ENCODE data around the gene TTLL10. TPM values are rescaled to one million over a fixed set of nuclear protein-coding genes. Genes with fewer than 3 reads are reported as not detected.

Gene TTLL10
- total and polyA plus RNA-seq, 2 of the 8 experiments (the other 6 are each of a cell fraction or from before 2014, with no cell fraction given) = 1.1 to 1.7 TPM

GRCh38 chr1:1240822-1241587 is 67.3 kb downstream of the TTLL10 start:
- H3K4me1 ChIP-seq (replicated peaks in 1 of 4; ENCODE audit: control insufficient read depth in 3 of 4, insufficient read depth in 4 of 4, low read length in 3 of 4) = peaks cover 0 to 6% (median 4%) of the 10 kb centered on the region in 4 experiments; a peak in 5 of 7 replicates
- H2BK5ac ChIP-seq (ENCODE audit: low read depth, low read length) = no peak overlapping the region
- H2BK12ac ChIP-seq (ENCODE audit: low read depth, low read length) = no peak overlapping the region
- DNase-seq (ENCODE audit: low read depth in 1 of 2, low spot score in 2 of 2) (no peak), FAIRE-seq (no peak)
- H3K36me3 ChIP-seq (ENCODE audit: control insufficient read depth in 2 of 4, insufficient read depth in 4 of 4, low read length in 3 of 4) = no peaks in the 10 kb centered on the region
- ChIA-PET POLR2A (ENCODE audit: partially characterized antibody) (interaction anchor here (0.6 to 2.4 kb wide), 5 partner anchors 10 to 910 kb away, joined by 3 to 12 read pairs (median 3); partner anchors contain the start of genes B3GALT6 and SDF4), CTCF (ENCODE audit: partially characterized antibody) (interaction anchor here (0.6 to 1.2 kb wide), 6 partner anchors 14 to 274 kb away, joined by 3 to 4 read pairs (median 4); partner anchors contain the start of gene PLEKHN1)
- no peak overlapping the region for H4K8ac ChIP-seq (ENCODE audit: extremely low read depth, insufficient read depth, low read length)
- H3K4me3 ChIP-seq (ENCODE audit: extremely low read depth in 1 of 4, insufficient read depth in 2 of 4, low read depth in 3 of 4, low read length in 4 of 4) = no peak overlapping the region
- no peak overlapping the region for H2BK20ac ChIP-seq (ENCODE audit: low read length)
- H3K27me3 ChIP-seq (replicated peaks in 1 of 4; ENCODE audit: control insufficient read depth in 3 of 4, extremely low read depth in 1 of 4, insufficient read depth in 3 of 4, low read length in 3 of 4) = peaks cover 0 to 5% (median 2%) of the 10 kb centered on the region in 4 experiments; a peak in 5 of 7 replicates
- peaks cover 2 to 7% of the 10 kb centered on the region in 2 experiments for H4K20me1 ChIP-seq (replicated peaks in 1 of 2; ENCODE audit: control insufficient read depth in 1 of 2, insufficient read depth in 2 of 2, low read length in 2 of 2)
- no peak overlapping the region for H3K56ac ChIP-seq (replicated peaks; ENCODE audit: insufficient read length, low read depth, low read length)
- H2AFZ ChIP-seq (ENCODE audit: low read length) = no peak overlapping the region
- H4K91ac ChIP-seq (replicated peaks; ENCODE audit: insufficient read length, low read length) = no peak overlapping the region
- TF ChIP-seq RBBP5 (IDR thresholded peaks at IDR 0.05; ENCODE audit: borderline replicate concordance, low read depth, low read length) = no peak
- no peak for TF ChIP-seq RXRA (IDR thresholded peaks at IDR 0.05; ENCODE audit: insufficient read depth, low read depth, low read length)
- TF ChIP-seq FOSL1 (IDR thresholded peaks at IDR 0.05; ENCODE audit: insufficient read depth, low read depth, low read length) = no peak
- TF ChIP-seq NRF1 (IDR thresholded peaks at IDR 0.05; ENCODE audit: low read depth, low read length) = no peak
- TF ChIP-seq JUND (IDR thresholded peaks at IDR 0.05; ENCODE audit: low read length) = no peak
- no peak for TF ChIP-seq SAP30 (IDR thresholded peaks at IDR 0.05; ENCODE audit: insufficient read depth, insufficient replicate concordance, low read length)
- TF ChIP-seq HDAC2 (IDR thresholded peaks at IDR 0.05; ENCODE audit: borderline replicate concordance in 1 of 2, low read depth in 2 of 2, low read length in 2 of 2) = no peak
- TF ChIP-seq ZNF274 (IDR thresholded peaks at IDR 0.05; ENCODE audit: borderline replicate concordance, extremely low read depth, low read length) = no peak
- H3K9ac ChIP-seq (replicated peaks in 1 of 4; ENCODE audit: extremely low read depth in 1 of 4, low read depth in 3 of 4, low read length in 3 of 4) = no peak overlapping the region
- no peaks in the 10 kb centered on the region for H3K79me1 ChIP-seq (ENCODE audit: low read depth, low read length)
- H3K4me2 ChIP-seq (ENCODE audit: insufficient read depth in 1 of 2, low read depth in 2 of 2, low read length in 2 of 2) = no peak overlapping the region
- no peak overlapping the region for H2BK15ac ChIP-seq (ENCODE audit: low read length)
- H3K14ac ChIP-seq (ENCODE audit: insufficient read length) = no peak overlapping the region
- no peak overlapping the region for H2AK5ac ChIP-seq (ENCODE audit: low read depth, low read length)
- H3K79me2 ChIP-seq (ENCODE audit: control insufficient read depth in 1 of 2, insufficient read depth in 2 of 2, low read length in 2 of 2) = no peaks in the 10 kb centered on the region
- no peaks in the 10 kb centered on the region for H3K23me2 ChIP-seq (ENCODE audit: low read depth, low read length)
- no peak overlapping the region for H3K18ac ChIP-seq (ENCODE audit: extremely low read depth, low read length)
- WGBS, 2 experiments (ENCODE audit: extremely low coverage in 1 of 2, insufficient coverage in 1 of 2, insufficient read length in 1 of 2, insufficient replicate concordance in 2 of 2, low coverage in 1 of 2, low lambda C conversion rate in 2 of 2, missing lambda C conversion rate in 1 of 2) = 87% methylated on average over 20 of the region's 23 CpGs; no CpG with 5 or more reads in 1 of the 2 experiments
- H3K4ac ChIP-seq (replicated peaks; ENCODE audit: insufficient read length, low read depth, low read length) = no peak overlapping the region
- no peak overlapping the region for H2BK120ac ChIP-seq (replicated peaks; ENCODE audit: low read depth, low read length)
- H3K27ac ChIP-seq (ENCODE audit: low read depth, low read length) = no peak overlapping the region
- no peaks in the 10 kb centered on the region for H3K9me3 ChIP-seq (ENCODE audit: insufficient read depth in 2 of 2, low read depth in 1 of 2, low read length in 1 of 2)
- no peak overlapping the region for H4K5ac ChIP-seq (ENCODE audit: insufficient read length, low read depth, low read length)
- H3K23ac ChIP-seq (ENCODE audit: insufficient read length) = no peak overlapping the region

Data from H1 (cell line).